HepG2 (cell line): ENCODE data around the gene TASP1. TPM values are rescaled to one million over a fixed set of nuclear protein-coding genes. Genes with fewer than 3 reads are reported as not detected.
"Not testable (repeated sequence)": the region's sequence is repeated elsewhere in the genome, so short reads cannot be mapped to it uniquely, and the experiment has no call there.

Experiments used
- EP300 ChIP-seq, 3 experiments: sonication (generic) in 1 of 3; formaldehyde crosslinking in 1 of 3; IDR thresholded peaks; 2 replicates each; pipeline versions ENCODE4 v1.5.1 to v1.6.1; 2011 to 2020; ENCODE audit warnings: low read depth in 2 of 3, low read length in 2 of 3, borderline replicate concordance in 1 of 3, improper control_type of control experiment in 1 of 3, mild to moderate bottlenecking in 1 of 3, missing genetic modification reagents in 1 of 3, moderate library complexity in 1 of 3
- FOXK1 ChIP-seq: sonication (generic); formaldehyde crosslinking; IDR thresholded peaks from 2 replicates; pipeline ENCODE4 v1.4.0; 2020; ENCODE audit warnings: low read depth, missing genetic modification reagents, borderline replicate concordance
- HOXA3 ChIP-seq: sonication (generic); formaldehyde crosslinking; IDR thresholded peaks from 2 replicates; pipeline ENCODE4 v1.5.0; 2020; ENCODE audit warnings: missing genetic modification reagents
- KLF6 ChIP-seq: IDR thresholded peaks from 2 replicates; pipeline ENCODE4 v1.8.0; 2016; ENCODE audit warnings: missing biosample characterization, missing genetic modification reagents
- PAX8 ChIP-seq: sonication (generic); formaldehyde crosslinking; IDR thresholded peaks from 2 replicates; pipeline ENCODE4 v1.8.0; 2022; ENCODE audit warnings: mild to moderate bottlenecking, missing genetic modification reagents, borderline replicate concordance
- PHF20 ChIP-seq: sonication (generic); formaldehyde crosslinking; IDR thresholded peaks from 2 replicates; pipeline ENCODE4 v1.5.0; 2020; ENCODE audit warnings: mild to moderate bottlenecking, missing genetic modification reagents
- SAFB2 ChIP-seq: sonication (generic); formaldehyde crosslinking; IDR thresholded peaks from 2 replicates; pipeline ENCODE4 v1.5.1; 2020; ENCODE audit warnings: missing genetic modification reagents, low read depth, mild to moderate bottlenecking, borderline replicate concordance
- SOX13 ChIP-seq, 3 experiments: fragments of 450-650 bp in 1 of 3; sonication (generic) in 1 of 3; formaldehyde crosslinking in 1 of 3; IDR thresholded peaks in 2 of 3; conservative IDR thresholded peaks in 1 of 3; 2 replicates each; pipeline versions ENCODE4 v1.5.0 to v1.6.1; 2016 to 2020; ENCODE audit warnings: antibody characterized with exemption in 1 of 3, mild to moderate bottlenecking in 1 of 3, missing compliant biosample characterization in 1 of 3, missing genetic modification reagents in 1 of 3, moderate library complexity in 1 of 3
- SP5 ChIP-seq: IDR thresholded peaks from 2 replicates; pipeline ENCODE4 v1.6.1; 2016; ENCODE audit warnings: low read depth, borderline replicate concordance
- SPEN ChIP-seq: sonication (generic); formaldehyde crosslinking; IDR thresholded peaks from 2 replicates; pipeline ENCODE4 v1.5.1; 2020; ENCODE audit warnings: low read depth, mild to moderate bottlenecking, missing genetic modification reagents
- STAG1 ChIP-seq: sonication (generic); formaldehyde crosslinking; IDR thresholded peaks from 2 replicates; pipeline ENCODE4 v1.4.0; 2020; ENCODE audit warnings: missing genetic modification reagents
- ZBTB38 ChIP-seq: sonication (generic); formaldehyde crosslinking; IDR thresholded peaks from 2 replicates; pipeline ENCODE4 v1.5.1; 2020; ENCODE audit warnings: mild to moderate bottlenecking, missing genetic modification reagents
- ZBTB7A ChIP-seq: sonication (generic); formaldehyde crosslinking; IDR thresholded peaks from 2 replicates; pipeline ENCODE4 v1.8.0; 2022; ENCODE audit warnings: mild to moderate bottlenecking, missing genetic modification reagents
- ZMYM3 ChIP-seq: sonication (generic); formaldehyde crosslinking; IDR thresholded peaks from 2 replicates; pipeline ENCODE4 v1.5.1; 2020; ENCODE audit warnings: mild to moderate bottlenecking, missing genetic modification reagents
- ZNF121 ChIP-seq: sonication (generic); formaldehyde crosslinking; IDR thresholded peaks from 2 replicates; pipeline ENCODE4 v1.5.0; 2020; ENCODE audit warnings: mild to moderate bottlenecking, missing genetic modification reagents
- ZNF547 ChIP-seq: sonication (generic); formaldehyde crosslinking; IDR thresholded peaks from 2 replicates; pipeline ENCODE4 v1.5.1; 2020; ENCODE audit warnings: mild to moderate bottlenecking, missing genetic modification reagents
- ZNF556 ChIP-seq: sonication (generic); formaldehyde crosslinking; IDR thresholded peaks from 2 replicates; pipeline ENCODE4 v1.4.0; 2020; ENCODE audit warnings: mild to moderate bottlenecking, missing genetic modification reagents, borderline replicate concordance
- polyA plus RNA-seq, 8 experiments: library from polyadenylated mRNA; depleted of rRNA in 3 of 8; stranded (reverse) in 7 of 8; unstranded in 1 of 8; fragments of >200 nt; fragmentation: Illumina TruSeq in 4 of 8; extraction: Trizol in 4 of 8; gene quantifications; 2 replicates each; pipeline versions ENCODE4 v1.2.1 to v1.2.3, GENCODE V29; 2011 to 2016; ENCODE audit warnings: low read depth in 4 of 8, missing spikeins in 1 of 8, mixed read lengths in 1 of 8; ENCODE audit not compliant: insufficient read depth in 1 of 8
- total RNA-seq, 5 experiments: library from RNA; depleted of rRNA; stranded (reverse); fragments of >200 nt; fragmentation: Illumina TruSeq; extraction: Trizol; gene quantifications; 2 replicates each; pipeline ENCODE4 v1.2.3, GENCODE V29; 2016; ENCODE audit warnings: low read depth in 1 of 5
- TF ChIP-seq, protein P1 (sequence below): sonication (generic); formaldehyde crosslinking; IDR thresholded peaks from 2 replicates; pipeline ENCODE4 v1.4.0; 2020; ENCODE audit warnings: missing genetic modification reagents, low read depth, mild to moderate bottlenecking, borderline replicate concordance
- TF ChIP-seq, protein P2 (sequence below): sonication (generic); formaldehyde crosslinking; IDR thresholded peaks from 2 replicates; pipeline ENCODE4 v1.4.0; 2020; ENCODE audit warnings: missing genetic modification reagents
- TF ChIP-seq, protein P3 (sequence below): IDR thresholded peaks from 2 replicates; pipeline ENCODE4 v1.6.1; 2016; ENCODE audit warnings: missing genetic modification reagents, missing compliant biosample characterization
- TF ChIP-seq, protein P4 (sequence below): sonication (generic); formaldehyde crosslinking; IDR thresholded peaks from 2 replicates; pipeline ENCODE4 v1.4.0; 2020; ENCODE audit warnings: missing genetic modification reagents, borderline replicate concordance

TASP1 gene
- total and polyA plus RNA-seq, 2 of the 13 experiments (the other 11 are each of a cell fraction or from before 2014, with no cell fraction given): 10.0 to 25.2 TPM

DNA sequence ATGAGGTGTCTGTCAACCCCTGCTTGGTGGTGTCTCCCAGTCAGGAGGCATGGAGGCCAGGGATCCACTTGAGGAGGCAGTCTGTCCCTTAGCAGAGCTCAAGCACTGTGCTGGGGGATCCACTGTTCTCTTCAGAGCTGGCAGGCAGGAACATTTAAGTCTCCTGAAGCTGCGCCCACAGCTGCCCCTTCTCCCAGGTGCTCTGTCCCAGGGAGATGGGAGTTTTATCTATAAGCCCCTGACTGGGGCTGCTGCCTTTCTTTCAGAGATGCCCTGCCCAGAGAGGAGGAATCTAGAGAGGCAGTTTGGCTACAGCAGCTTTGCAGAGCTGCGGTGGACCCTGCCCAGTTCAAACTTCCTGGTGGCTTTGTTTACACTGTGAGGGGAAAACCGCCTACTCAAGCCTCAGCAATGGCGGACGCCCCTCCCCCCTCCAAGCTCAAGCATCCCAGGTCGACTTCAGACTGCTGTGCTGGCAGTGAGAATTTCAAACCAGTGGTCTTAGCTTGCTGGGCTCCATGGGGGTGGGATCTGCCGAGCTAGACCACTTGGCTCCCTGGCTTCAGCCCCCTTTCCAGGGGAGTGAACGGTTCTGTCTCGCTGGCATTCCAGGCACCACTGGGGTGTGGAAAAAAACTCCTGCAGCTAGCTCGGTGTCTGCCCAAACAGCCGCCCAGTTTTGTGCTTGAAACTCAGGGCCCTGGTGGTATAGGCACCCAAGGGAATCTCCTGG, 258.1 kb downstream of the TASP1 start (continued):
- TF ChIP-seq, protein P1, sequence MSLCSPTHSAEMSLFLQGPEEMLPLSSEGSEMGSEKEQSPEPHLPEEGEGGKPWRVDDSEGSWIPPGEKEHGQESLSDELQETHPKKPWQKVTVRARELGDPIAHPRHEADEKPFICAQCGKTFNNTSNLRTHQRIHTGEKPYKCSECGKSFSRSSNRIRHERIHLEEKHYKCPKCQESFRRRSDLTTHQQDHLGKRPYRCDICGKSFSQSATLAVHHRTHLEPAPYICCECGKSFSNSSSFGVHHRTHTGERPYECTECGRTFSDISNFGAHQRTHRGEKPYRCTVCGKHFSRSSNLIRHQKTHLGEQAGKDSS (CRISPR knock-in tag): peak; percentile 89; the same call in 1 of the 2 replicates
- TF ChIP-seq ZNF121 (0 out of 2 replicates have a peak, but pooled peaks have one; percentile 14), ZNF556 (CRISPR knock-in tag) (peak; percentile 90; the same call in 1 of the 2 replicates), ZBTB38 (CRISPR knock-in tag) (peak; percentile 91; the same call in 1 of the 2 replicates), KLF6 (CRISPR knock-in tag) (0 out of 2 replicates have a peak, but pooled peaks have one; percentile 24), SAFB2 (peak; percentile 40; the same call in 1 of the 2 replicates), SP5 (peak; percentile 81), EP300 (IDR thresholded peaks at IDR 0.05; ENCODE audit: low read depth in 2 of 2, low read length in 2 of 2) (peak in 1 of 2 experiments; percentile 32; a peak in 1 of 4 replicates), EP300 (CRISPR knock-in tag; IDR thresholded peaks at IDR 0.05; ENCODE audit: borderline replicate concordance) (peak; percentile 61; the same call in 1 of the 2 replicates), SOX13 (CRISPR knock-in tag; conservative IDR thresholded peaks at IDR 0.05 in 1 of 2, IDR thresholded peaks at IDR 0.05 in 1 of 2) (peak in 1 of 2 experiments; percentile 30; a peak in 1 of 4 replicates), FOXK1 (CRISPR knock-in tag) (peak; percentile 94), PAX8 (peak; percentile 44; the same call in 1 of the 2 replicates), ZBTB7A (CRISPR knock-in tag) (peak; percentile 84), ZMYM3 (CRISPR knock-in tag) (peak; percentile 74; the same call in 1 of the 2 replicates), ZNF547 (CRISPR knock-in tag) (peak; percentile 66), STAG1 (peak; percentile 19; the same call in 1 of the 2 replicates), HOXA3 (CRISPR knock-in tag) (peak; percentile 94), SPEN (CRISPR knock-in tag) (peak; percentile 51; the same call in 1 of the 2 replicates), PHF20 (CRISPR knock-in tag) (peak; percentile 66)
- TF ChIP-seq, protein P2, sequence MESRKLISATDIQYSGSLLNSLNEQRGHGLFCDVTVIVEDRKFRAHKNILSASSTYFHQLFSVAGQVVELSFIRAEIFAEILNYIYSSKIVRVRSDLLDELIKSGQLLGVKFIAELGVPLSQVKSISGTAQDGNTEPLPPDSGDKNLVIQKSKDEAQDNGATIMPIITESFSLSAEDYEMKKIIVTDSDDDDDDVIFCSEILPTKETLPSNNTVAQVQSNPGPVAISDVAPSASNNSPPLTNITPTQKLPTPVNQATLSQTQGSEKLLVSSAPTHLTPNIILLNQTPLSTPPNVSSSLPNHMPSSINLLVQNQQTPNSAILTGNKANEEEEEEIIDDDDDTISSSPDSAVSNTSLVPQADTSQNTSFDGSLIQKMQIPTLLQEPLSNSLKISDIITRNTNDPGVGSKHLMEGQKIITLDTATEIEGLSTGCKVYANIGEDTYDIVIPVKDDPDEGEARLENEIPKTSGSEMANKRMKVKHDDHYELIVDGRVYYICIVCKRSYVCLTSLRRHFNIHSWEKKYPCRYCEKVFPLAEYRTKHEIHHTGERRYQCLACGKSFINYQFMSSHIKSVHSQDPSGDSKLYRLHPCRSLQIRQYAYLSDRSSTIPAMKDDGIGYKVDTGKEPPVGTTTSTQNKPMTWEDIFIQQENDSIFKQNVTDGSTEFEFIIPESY (CRISPR knock-in tag): peak; percentile 99
- TF ChIP-seq, protein P3, sequence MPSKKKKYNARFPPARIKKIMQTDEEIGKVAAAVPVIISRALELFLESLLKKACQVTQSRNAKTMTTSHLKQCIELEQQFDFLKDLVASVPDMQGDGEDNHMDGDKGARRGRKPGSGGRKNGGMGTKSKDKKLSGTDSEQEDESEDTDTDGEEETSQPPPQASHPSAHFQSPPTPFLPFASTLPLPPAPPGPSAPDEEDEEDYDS (CRISPR knock-in tag): peak; percentile 52; the same call in 1 of the 2 replicates
- not testable (repeated sequence) for TF ChIP-seq SOX13 (IDR thresholded peaks at IDR 0.05)
- TF ChIP-seq, protein P4, sequence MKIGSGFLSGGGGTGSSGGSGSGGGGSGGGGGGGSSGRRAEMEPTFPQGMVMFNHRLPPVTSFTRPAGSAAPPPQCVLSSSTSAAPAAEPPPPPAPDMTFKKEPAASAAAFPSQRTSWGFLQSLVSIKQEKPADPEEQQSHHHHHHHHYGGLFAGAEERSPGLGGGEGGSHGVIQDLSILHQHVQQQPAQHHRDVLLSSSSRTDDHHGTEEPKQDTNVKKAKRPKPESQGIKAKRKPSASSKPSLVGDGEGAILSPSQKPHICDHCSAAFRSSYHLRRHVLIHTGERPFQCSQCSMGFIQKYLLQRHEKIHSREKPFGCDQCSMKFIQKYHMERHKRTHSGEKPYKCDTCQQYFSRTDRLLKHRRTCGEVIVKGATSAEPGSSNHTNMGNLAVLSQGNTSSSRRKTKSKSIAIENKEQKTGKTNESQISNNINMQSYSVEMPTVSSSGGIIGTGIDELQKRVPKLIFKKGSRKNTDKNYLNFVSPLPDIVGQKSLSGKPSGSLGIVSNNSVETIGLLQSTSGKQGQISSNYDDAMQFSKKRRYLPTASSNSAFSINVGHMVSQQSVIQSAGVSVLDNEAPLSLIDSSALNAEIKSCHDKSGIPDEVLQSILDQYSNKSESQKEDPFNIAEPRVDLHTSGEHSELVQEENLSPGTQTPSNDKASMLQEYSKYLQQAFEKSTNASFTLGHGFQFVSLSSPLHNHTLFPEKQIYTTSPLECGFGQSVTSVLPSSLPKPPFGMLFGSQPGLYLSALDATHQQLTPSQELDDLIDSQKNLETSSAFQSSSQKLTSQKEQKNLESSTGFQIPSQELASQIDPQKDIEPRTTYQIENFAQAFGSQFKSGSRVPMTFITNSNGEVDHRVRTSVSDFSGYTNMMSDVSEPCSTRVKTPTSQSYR (CRISPR knock-in tag): peak; percentile 99
